Measurements from ENCODE around the gene CEP83. TPM values are rescaled to one million over a fixed set of nuclear protein-coding genes. Genes with fewer than 3 reads are reported as not detected.
"Not testable (repeated sequence)": the region's sequence is repeated elsewhere in the genome, so short reads cannot be mapped to it uniquely, and the experiment has no call there.

CEP83 gene
- polyA plus RNA-seq, 1 donor from 2014 or later, result 7.5 TPM

DNA sequence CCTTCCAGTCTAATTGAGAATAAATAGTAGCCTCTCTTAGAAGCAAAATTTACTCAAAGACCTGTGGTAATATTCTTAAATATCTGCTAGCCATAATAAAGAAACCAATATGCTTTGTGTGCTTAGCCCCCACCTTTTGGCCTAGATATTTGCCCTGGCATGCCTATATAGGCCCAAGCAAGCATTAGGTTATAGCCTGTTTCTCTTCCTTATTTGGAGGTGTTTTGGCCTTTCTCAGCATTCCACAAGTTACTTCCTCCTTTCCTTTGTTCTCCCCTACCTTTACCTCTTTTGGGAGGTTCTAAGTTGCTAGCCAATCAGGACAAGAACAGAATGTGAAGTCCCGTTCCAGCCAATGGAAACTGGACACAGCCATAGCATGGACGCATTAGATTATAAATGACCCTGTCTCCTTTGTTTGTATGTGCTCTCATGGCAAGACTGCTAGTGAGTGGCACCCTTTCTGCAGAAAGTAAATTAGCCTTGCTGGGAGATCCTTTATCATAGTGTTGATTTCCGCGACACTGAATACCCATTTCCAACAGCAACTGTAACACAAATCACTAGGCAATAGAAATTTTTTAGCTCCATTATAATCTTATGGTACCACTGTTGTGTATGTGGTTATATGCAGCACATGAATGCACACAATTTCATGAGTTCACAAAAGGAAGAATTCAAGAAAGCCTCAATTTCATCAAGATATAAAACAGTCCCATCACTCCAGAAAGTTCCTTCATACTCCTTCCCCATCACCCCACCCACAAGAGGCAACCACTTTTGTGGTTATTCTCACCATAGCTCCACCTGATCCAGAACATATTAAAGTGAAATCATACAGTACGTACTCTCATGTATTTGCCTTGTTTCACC lies 37.6 kb downstream of the CEP83 start:
- Mint-ChIP-seq H3K27me3 (no peaks in the 10 kb centered on the region), H3K36me3 (no peaks in the 10 kb centered on the region), H3K27ac (peak overlapping the region in 1 of 3 donors; percentile 76), H3K4me1 (peaks cover 0 to 2% (median 0%) of the 10 kb centered on the region in 3 donors), H3K4me3 (no peak overlapping the region), H3K9me3 (peaks cover 2 to 34% (median 11%) of the 10 kb centered on the region in 3 donors)

DNA sequence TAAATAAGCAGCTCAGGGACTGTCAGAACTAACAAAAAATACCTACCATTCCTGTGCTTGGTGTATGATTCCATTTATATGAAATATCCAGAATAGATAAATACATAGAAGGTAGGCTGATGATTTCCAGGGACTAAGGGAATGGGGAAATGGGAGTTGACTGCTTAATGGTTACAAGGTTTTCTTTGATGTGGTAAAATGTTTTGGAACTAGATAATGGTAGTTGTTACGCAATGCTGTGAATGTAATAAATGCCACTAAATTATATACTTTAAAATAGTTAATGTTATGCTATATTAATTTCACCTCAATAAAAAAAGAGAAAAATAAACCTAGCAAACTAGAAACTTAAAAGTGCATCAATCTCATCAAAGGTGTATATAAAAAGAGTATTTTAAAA lies 41.1 kb downstream of the CEP83 start:
- Mint-ChIP-seq H3K4me3 (no peak overlapping the region), H3K27ac (no peak overlapping the region), H3K27me3 (no peaks in the 10 kb centered on the region), H3K4me1 (peaks cover 5 to 7% (median 6%) of the 10 kb centered on the region in 3 donors), H3K36me3 (no peaks in the 10 kb centered on the region), H3K9me3 (peaks cover 2 to 26% (median 11%) of the 10 kb centered on the region in 3 donors)

DNA sequence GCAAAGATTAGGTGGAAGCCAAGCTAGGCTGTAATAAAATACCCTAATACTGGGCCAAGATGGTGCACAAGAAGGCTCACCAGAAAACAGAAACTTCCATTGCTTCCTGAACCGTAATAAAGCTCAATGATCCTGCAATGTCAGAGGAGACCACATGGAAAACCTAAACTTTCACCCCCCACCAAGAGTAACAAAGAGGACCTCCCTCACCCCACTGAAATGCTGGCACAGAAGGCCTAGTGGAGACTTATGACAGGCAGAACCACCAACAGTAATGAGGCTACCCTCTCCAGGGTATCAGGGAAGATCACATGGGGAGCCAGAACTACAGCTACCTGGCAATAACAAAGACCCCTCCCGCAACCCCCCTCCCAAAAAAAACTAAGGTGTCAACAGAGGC lies 43.1 kb downstream of the CEP83 start:
- Mint-ChIP-seq H3K27me3 (no peaks in the 10 kb centered on the region), H3K4me3 (no peak overlapping the region), H3K36me3 (peaks cover 4% of the 10 kb centered on the region), H3K4me1 (peaks cover 5 to 6% (median 6%) of the 10 kb centered on the region in 3 donors), H3K9me3 (peaks cover 2 to 12% (median 6%) of the 10 kb centered on the region in 3 donors), H3K27ac (no peak overlapping the region)

DNA sequence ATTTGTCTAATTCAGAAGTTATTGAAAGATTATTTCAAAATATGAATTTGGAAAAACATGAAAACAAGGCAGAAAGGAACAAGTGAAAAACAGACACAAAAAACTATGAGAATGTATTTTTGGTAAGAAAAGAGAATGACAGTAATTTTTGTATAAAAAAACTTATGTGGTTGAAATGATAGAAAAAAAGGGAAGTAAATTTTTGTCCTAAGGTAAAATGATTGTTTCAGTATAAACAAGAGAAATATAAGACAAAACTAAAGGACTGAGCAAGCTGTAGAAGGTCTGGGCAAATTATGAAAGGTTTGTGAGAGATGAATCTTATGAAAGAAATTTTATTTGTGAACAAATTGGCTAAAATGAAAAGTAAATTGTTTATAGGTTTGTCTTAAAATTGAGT lies 44.6 kb downstream of the CEP83 start:
- peaks cover 5 to 7% (median 6%) of the 10 kb centered on the region in 3 donors for H3K4me1 Mint-ChIP-seq
- no peak overlapping the region for H3K27ac Mint-ChIP-seq
- no peak overlapping the region for H3K4me3 Mint-ChIP-seq

DNA sequence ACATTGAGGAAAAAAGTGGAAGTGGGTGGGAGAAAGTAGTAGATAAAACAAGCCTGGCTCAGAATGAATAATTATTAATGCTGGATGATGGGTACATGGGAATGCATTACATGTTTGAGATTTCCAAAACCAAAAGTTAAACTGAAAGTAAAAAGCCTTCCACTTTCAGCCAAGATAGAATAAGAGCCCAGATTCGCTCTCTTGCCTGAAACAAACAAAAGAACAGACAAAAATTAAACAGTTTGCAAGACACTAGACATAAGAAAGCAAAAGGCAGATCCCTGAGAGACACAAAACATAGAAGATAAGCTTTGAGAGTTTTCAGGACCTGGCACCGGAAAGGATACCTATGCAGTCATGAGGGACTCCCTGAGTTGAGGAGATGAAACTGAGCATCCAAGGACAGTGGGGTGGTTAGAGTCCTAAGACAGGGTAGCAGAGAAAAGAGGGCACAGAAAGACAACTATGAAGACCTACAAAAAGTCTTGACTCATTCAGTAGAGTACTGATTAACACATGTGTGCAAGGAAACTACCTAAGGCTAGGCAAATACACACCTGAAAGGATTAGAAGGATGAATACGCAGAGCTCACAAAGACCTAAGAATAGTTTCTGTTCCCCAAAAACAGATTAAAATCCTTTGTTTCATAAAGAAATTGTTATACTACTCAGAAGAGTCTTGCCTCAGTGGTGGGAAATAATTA lies 54.1 kb downstream of the CEP83 start:
- H3K27me3 Mint-ChIP-seq, result no peaks in the 10 kb centered on the region
- H3K27ac Mint-ChIP-seq, result peak overlapping the region; percentile 10 to 84 (median 78)
- no peaks in the 10 kb centered on the region for H3K9me3 Mint-ChIP-seq
- H3K36me3 Mint-ChIP-seq, result peaks cover 11% of the 10 kb centered on the region
- peak overlapping the region; percentile 15 to 83 (median 67) for H3K4me3 Mint-ChIP-seq
- H3K4me1 Mint-ChIP-seq, result peaks cover 14 to 20% (median 16%) of the 10 kb centered on the region in 3 donors

More for the DNA sequence above, 44.6 kb downstream of the CEP83 start:
- H3K9me3 Mint-ChIP-seq, result peaks cover 2 to 10% (median 5%) of the 10 kb centered on the region in 3 donors
- H3K36me3 Mint-ChIP-seq, result peaks cover 4% of the 10 kb centered on the region
- H3K27me3 Mint-ChIP-seq, result no peaks in the 10 kb centered on the region

DNA sequence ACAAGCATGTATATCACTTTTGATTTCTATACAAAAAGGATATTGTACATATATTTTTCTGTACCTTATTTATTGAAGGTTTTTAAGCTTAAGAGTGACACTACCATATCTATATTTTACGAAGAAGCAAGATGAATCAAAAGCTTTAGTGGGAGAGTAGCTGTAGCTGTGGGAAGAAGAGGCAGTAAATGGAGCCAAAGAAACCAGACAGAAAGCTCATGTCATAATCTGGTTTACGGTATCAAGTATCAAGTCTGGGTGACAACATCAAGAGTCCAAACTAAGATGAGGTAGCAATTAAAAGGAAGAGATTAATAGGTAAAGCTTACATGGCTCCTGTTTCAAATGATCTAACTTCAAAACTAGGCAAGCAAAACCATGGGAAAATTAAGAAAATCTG lies 54.8 kb downstream of the CEP83 start:
- Mint-ChIP-seq H3K27me3 (no peaks in the 10 kb centered on the region), H3K4me3 (peak overlapping the region in 3 of 4 donors; percentile 57 to 83 (median 79)), H3K9me3 (peaks cover 0 to 2% (median 0%) of the 10 kb centered on the region in 3 donors), H3K4me1 (peaks cover 14 to 20% (median 16%) of the 10 kb centered on the region in 3 donors), H3K27ac (peak overlapping the region in 1 of 3 donors; percentile 78), H3K36me3 (peaks cover 14% of the 10 kb centered on the region)

DNA sequence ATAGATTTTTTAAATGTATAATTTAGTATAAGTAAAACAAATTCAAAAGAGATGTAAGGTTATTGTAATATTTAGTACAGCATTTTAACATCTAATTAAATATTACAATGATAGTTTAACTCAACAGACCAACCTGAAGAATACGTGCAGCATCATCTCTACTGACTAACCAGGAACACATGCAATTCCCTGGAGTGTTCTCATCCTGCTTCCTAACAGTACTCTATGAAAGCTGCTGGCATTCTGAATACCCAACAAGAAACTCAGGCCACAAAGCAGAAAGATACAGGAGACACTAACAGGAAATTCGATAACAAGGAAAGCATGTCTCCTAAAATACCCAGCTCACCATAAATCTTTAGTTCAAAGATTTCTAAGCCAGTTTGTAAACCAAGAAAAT lies 58.3 kb downstream of the CEP83 start:
- Mint-ChIP-seq H3K4me1 (peaks cover 13 to 16% (median 14%) of the 10 kb centered on the region in 3 donors), H3K4me3 (no peak overlapping the region), H3K9me3 (peaks cover 0 to 14% (median 6%) of the 10 kb centered on the region in 3 donors), H3K27me3 (no peaks in the 10 kb centered on the region), H3K27ac (no peak overlapping the region), H3K36me3 (peaks cover 26% of the 10 kb centered on the region)

DNA sequence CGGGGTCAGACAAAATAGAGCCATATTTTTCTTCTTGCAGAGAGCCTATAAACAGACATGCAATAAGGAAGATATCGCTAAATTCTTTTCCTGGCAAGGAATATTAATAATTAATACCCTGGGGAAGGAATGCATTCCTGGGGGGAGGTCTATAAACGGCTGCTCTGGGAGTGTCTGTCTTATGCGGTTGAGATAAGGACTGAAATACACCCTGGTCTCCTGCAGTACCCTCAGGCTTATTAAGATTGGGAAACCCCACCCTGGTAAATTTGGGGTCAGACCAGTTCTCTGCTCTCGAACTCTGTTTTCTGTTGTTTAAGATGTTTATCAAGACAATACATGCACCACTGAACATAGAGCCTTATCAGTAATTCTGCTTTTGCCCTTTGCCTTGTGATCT lies 61.0 kb downstream of the CEP83 start:
- H3K36me3 Mint-ChIP-seq, result peaks cover 25% of the 10 kb centered on the region
- H3K4me1 Mint-ChIP-seq, H3K27me3 Mint-ChIP-seq, H3K27ac Mint-ChIP-seq: not testable (repeated sequence)
- peaks cover 0 to 14% (median 6%) of the 10 kb centered on the region in 3 donors for H3K9me3 Mint-ChIP-seq
- H3K4me3 Mint-ChIP-seq, result peak overlapping the region in 1 of 4 donors; percentile 3

DNA sequence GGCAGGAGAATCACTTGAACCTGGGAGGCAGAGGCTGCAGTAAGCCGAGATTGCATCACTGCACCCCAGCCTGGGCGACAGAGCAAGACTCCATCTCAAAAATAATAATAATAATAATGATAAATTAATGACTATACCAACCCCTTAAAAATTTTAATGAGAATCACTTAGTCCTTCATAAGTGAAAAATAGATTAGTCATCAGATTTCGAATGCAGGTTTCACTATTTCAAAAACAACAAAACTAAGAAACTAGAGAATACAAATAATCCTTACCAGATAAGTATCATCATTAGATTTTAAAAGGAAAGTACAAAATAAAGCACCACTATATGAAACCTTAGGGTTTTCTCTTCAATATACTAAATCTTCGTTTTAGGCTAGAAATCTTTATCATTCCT lies 62.3 kb downstream of the CEP83 start:
- no peaks in the 10 kb centered on the region for H3K27me3 Mint-ChIP-seq
- H3K4me3 Mint-ChIP-seq, result no peak overlapping the region
- H3K36me3 Mint-ChIP-seq, result peaks cover 26% of the 10 kb centered on the region
- H3K9me3 Mint-ChIP-seq, result peaks cover 0 to 14% (median 6%) of the 10 kb centered on the region in 3 donors
- peaks cover 0 to 2% (median 2%) of the 10 kb centered on the region in 3 donors for H3K4me1 Mint-ChIP-seq
- H3K27ac Mint-ChIP-seq, result no peak overlapping the region

DNA sequence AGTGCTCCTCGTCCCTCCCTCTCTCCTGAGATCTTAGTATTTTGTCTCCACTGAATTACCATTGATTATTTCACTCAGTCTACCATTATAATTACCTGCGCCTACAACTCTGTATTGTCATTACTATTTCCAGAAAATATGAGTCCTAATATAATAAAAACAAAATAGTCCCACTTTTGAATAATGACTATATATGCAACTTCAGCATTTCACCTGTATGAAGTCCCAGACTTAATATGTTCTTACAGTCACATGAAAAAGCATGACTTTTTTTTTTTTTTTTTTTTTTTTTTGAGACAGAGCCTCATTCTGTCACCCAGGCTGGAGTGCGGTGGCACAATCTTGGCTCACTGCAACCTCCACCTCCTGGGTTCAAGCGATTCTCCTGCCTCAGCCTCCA lies 63.7 kb downstream of the CEP83 start:
- H3K36me3 Mint-ChIP-seq, result peaks cover 27% of the 10 kb centered on the region
- not testable (repeated sequence) for H3K4me1 Mint-ChIP-seq, H3K27ac Mint-ChIP-seq, H3K27me3 Mint-ChIP-seq, H3K4me3 Mint-ChIP-seq
- H3K9me3 Mint-ChIP-seq, result peaks cover 0 to 14% (median 6%) of the 10 kb centered on the region in 3 donors

DNA sequence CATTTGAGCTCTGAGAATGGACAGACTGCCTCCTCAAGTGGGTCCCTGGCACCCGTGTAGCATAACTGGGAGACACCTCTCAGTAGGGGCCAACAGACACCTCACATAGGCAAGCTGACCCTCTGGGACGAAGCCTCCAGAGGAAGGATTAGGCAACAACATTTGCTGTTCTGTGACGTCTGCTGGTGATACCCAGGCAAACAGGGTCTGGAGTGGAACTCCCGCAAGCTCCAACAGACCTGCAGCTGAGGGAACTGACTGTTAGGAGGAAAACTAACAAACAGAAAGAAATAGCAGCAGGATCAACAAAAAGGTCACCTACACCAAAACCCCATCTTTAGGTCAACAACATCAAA lies 69.6 kb downstream of the CEP83 start:
- no peak overlapping the region for H3K27ac Mint-ChIP-seq
- H3K36me3 Mint-ChIP-seq, result peaks cover 27% of the 10 kb centered on the region
- H3K4me1 Mint-ChIP-seq, result peaks cover 0 to 2% (median 0%) of the 10 kb centered on the region in 3 donors
- no peaks in the 10 kb centered on the region for H3K27me3 Mint-ChIP-seq
- H3K9me3 Mint-ChIP-seq, result peaks cover 0 to 4% (median 4%) of the 10 kb centered on the region in 3 donors
- no peak overlapping the region for H3K4me3 Mint-ChIP-seq

DNA sequence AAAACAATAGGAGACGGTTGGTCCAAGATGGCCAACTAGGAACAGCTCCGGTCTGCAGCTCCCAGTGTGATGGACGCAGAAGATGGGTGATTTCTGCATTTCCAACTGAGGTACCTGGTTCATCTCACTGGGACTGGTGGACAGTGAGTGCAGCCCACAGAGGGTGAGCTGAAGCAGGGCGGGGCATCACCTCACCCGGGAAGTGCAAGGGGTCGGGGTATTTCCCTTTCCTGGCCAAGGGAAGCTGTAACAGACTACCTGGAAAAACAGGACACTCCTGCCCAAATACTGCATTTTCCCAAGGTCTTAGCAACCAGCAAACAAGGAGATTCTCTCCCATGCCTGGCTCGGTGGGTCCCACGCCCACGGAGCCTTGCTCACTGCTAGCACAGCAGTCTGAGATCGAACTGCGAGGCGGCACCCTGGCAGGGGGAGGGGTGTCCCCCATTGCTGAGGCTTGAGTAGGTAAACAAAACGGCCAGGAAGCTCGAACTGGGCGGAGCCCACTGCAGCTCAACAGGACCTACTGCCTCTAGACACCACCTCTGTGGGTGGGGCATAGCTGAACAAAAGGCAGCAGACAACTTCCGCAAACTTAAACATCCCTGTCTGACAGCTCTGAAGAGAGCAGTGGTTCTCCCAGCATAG lies 70.1 kb downstream of the CEP83 start:
- not testable (repeated sequence) for H3K27me3 Mint-ChIP-seq, H3K9me3 Mint-ChIP-seq, H3K27ac Mint-ChIP-seq, H3K4me1 Mint-ChIP-seq, H3K4me3 Mint-ChIP-seq
- H3K36me3 Mint-ChIP-seq, result peaks cover 32% of the 10 kb centered on the region

DNA sequence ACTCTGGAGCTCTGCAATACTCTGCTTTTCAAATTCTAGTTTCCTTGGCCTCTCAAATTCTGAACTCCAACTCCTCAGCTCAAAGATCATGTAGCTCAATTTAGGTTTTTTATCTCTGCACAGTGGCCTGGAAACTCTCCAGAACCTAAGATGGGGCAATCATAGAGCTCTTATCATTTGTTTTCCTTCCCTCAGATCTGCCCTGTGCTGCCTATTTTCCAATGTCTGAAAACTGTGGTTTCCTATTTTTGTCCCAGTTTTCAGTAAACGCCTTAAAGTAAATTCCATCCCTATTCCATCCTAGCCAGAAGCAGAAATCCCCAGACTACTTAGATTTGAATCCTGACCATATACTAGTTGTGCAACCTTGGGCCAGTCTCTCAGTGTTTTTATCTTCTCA lies 73.2 kb downstream of the CEP83 start:
- no peak overlapping the region for H3K27ac Mint-ChIP-seq
- H3K4me3 Mint-ChIP-seq, result no peak overlapping the region
- H3K36me3 Mint-ChIP-seq, result peaks cover 27% of the 10 kb centered on the region
- H3K9me3 Mint-ChIP-seq, result peaks cover 11 to 17% (median 11%) of the 10 kb centered on the region in 3 donors
- no peaks in the 10 kb centered on the region for H3K4me1 Mint-ChIP-seq
- H3K27me3 Mint-ChIP-seq, result no peaks in the 10 kb centered on the region

DNA sequence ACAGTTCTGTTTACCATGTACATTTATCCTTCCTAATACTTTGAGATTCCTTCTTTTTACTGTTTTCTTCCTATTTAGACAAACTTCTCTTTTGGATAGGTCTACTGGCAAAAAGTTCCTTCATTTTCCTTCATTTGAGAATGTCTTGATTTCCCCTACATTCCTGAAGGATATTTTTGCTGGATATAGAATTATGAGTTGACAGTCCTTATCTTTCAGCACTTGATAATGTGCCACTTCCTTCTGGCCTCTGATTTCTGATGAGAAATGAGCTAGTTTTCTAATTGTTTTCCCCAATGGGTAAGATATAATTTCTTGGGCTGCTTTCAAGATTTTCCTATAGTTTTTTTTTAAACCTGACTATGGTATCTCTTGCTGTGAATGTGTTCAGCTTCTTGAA lies 75.6 kb downstream of the CEP83 start:
- H3K27me3 Mint-ChIP-seq, result no peaks in the 10 kb centered on the region
- peaks cover 4 to 9% (median 4%) of the 10 kb centered on the region in 3 donors for H3K4me1 Mint-ChIP-seq
- H3K27ac Mint-ChIP-seq, result no peak overlapping the region
- H3K9me3 Mint-ChIP-seq, result peaks cover 9 to 17% (median 11%) of the 10 kb centered on the region in 3 donors
- no peak overlapping the region for H3K4me3 Mint-ChIP-seq
- peaks cover 25% of the 10 kb centered on the region for H3K36me3 Mint-ChIP-seq

DNA sequence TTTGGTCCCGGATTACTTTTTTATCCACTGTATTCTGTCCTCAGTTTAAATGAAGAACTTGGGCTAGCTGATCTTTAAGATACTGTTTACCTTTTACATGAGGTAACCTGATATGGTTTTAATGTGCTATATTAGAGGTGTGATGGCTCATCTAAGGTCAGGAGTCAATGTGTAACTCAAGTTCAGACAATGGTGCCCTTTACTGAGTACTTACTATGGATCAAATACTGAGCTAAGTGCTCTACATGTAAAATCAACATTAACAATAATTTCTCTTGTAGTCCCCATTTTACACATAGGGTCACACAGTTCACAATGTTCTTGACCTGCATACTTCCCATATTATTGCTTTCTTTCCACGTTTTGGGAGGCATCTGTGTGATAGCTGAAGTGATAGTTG lies 79.2 kb downstream of the CEP83 start:
- no peaks in the 10 kb centered on the region for H3K27me3 Mint-ChIP-seq
- H3K9me3 Mint-ChIP-seq, result peaks cover 6 to 15% (median 11%) of the 10 kb centered on the region in 3 donors
- no peak overlapping the region for H3K4me3 Mint-ChIP-seq
- H3K27ac Mint-ChIP-seq, result no peak overlapping the region
- peaks cover 4 to 9% (median 4%) of the 10 kb centered on the region in 3 donors for H3K4me1 Mint-ChIP-seq
- peaks cover 16% of the 10 kb centered on the region for H3K36me3 Mint-ChIP-seq

Measured in IgD-negative memory B cell (primary cell).